ENCODE measurements around the gene RPTOR.

RPTOR gene

GRCh38 chr17:80939151-80940145 is 394.8 kb downstream of the RPTOR start:
- H3K9ac ChIP-seq (ENCODE audit: low read depth, low read length), result no peak overlapping the region
- H3K27me3 ChIP-seq (ENCODE audit: control insufficient read depth, insufficient read depth, low read length), result no peaks in the 10 kb centered on the region
- no peaks in the 10 kb centered on the region for H3K36me3 ChIP-seq (ENCODE audit: control insufficient read depth, insufficient read depth, low read length)
- H3K4me1 ChIP-seq (ENCODE audit: control insufficient read depth, insufficient read depth, low read length), result no peaks in the 10 kb centered on the region
- H3K9me3 ChIP-seq (ENCODE audit: control insufficient read depth, insufficient read depth, low read length), result no peaks in the 10 kb centered on the region
- H3K4me3 ChIP-seq (ENCODE audit: low read depth, low read length), result no peak overlapping the region

- H3K36me3 ChIP-seq (ENCODE audit: control insufficient read depth, insufficient read depth, low read length), result no peaks in the 10 kb centered on the region
- H3K4me3 ChIP-seq (ENCODE audit: low read depth, low read length), result no peak overlapping the region
- no peaks in the 10 kb centered on the region for H3K27me3 ChIP-seq (ENCODE audit: control insufficient read depth, insufficient read depth, low read length)
- H3K9ac ChIP-seq (ENCODE audit: low read depth, low read length), result no peak overlapping the region
- no peaks in the 10 kb centered on the region for H3K4me1 ChIP-seq (ENCODE audit: control insufficient read depth, insufficient read depth, low read length)
- H3K9me3 ChIP-seq (ENCODE audit: control insufficient read depth, insufficient read depth, low read length), result no peaks in the 10 kb centered on the region
These were observed 395.8 kb downstream of the RPTOR start for GRCh38 chr17:80940171-80941123.

GRCh38 chr17:80941171-80941570 is 396.5 kb downstream of the RPTOR start:
- H3K4me1 ChIP-seq (ENCODE audit: control insufficient read depth, insufficient read depth, low read length), result no peaks in the 10 kb centered on the region
- no peaks in the 10 kb centered on the region for H3K36me3 ChIP-seq (ENCODE audit: control insufficient read depth, insufficient read depth, low read length)
- H3K27me3 ChIP-seq (ENCODE audit: control insufficient read depth, insufficient read depth, low read length), result no peaks in the 10 kb centered on the region
- no peak overlapping the region for H3K9ac ChIP-seq (ENCODE audit: low read depth, low read length)
- H3K9me3 ChIP-seq (ENCODE audit: control insufficient read depth, insufficient read depth, low read length), result no peaks in the 10 kb centered on the region
- no peak overlapping the region for H3K4me3 ChIP-seq (ENCODE audit: low read depth, low read length)

GRCh38 chr17:80941743-80942422 is 397.2 kb downstream of the RPTOR start:
- Histone ChIP-seq H3K4me3 (ENCODE audit: low read depth, low read length) (no peak overlapping the region), H3K9me3 (ENCODE audit: control insufficient read depth, insufficient read depth, low read length) (no peaks in the 10 kb centered on the region), H3K9ac (ENCODE audit: low read depth, low read length) (no peak overlapping the region), H3K27me3 (ENCODE audit: control insufficient read depth, insufficient read depth, low read length) (no peaks in the 10 kb centered on the region), H3K36me3 (ENCODE audit: control insufficient read depth, insufficient read depth, low read length) (no peaks in the 10 kb centered on the region), H3K4me1 (ENCODE audit: control insufficient read depth, insufficient read depth, low read length) (no peaks in the 10 kb centered on the region)

- Histone ChIP-seq H3K27me3 (ENCODE audit: control insufficient read depth, insufficient read depth, low read length) (no peaks in the 10 kb centered on the region), H3K4me3 (ENCODE audit: low read depth, low read length) (no peak overlapping the region), H3K9ac (ENCODE audit: low read depth, low read length) (no peak overlapping the region), H3K9me3 (ENCODE audit: control insufficient read depth, insufficient read depth, low read length) (no peaks in the 10 kb centered on the region), H3K4me1 (ENCODE audit: control insufficient read depth, insufficient read depth, low read length) (no peaks in the 10 kb centered on the region), H3K36me3 (ENCODE audit: control insufficient read depth, insufficient read depth, low read length) (no peaks in the 10 kb centered on the region)
These were observed 398.0 kb downstream of the RPTOR start for GRCh38 chr17:80942423-80943345.

GRCh38 chr17:80943346-80944145 is 398.9 kb downstream of the RPTOR start:
- H3K36me3 ChIP-seq (ENCODE audit: control insufficient read depth, insufficient read depth, low read length), result peaks cover 6% of the 10 kb centered on the region
- no peaks in the 10 kb centered on the region for H3K27me3 ChIP-seq (ENCODE audit: control insufficient read depth, insufficient read depth, low read length)
- H3K9ac ChIP-seq (ENCODE audit: low read depth, low read length), result no peak overlapping the region
- no peaks in the 10 kb centered on the region for H3K9me3 ChIP-seq (ENCODE audit: control insufficient read depth, insufficient read depth, low read length)
- H3K4me1 ChIP-seq (ENCODE audit: control insufficient read depth, insufficient read depth, low read length), result no peaks in the 10 kb centered on the region
- no peak overlapping the region for H3K4me3 ChIP-seq (ENCODE audit: low read depth, low read length)

- Histone ChIP-seq H3K27me3 (ENCODE audit: control insufficient read depth, insufficient read depth, low read length) (no peaks in the 10 kb centered on the region), H3K9ac (ENCODE audit: low read depth, low read length) (no peak overlapping the region), H3K36me3 (ENCODE audit: control insufficient read depth, insufficient read depth, low read length) (peaks cover 6% of the 10 kb centered on the region), H3K4me3 (ENCODE audit: low read depth, low read length) (no peak overlapping the region), H3K4me1 (ENCODE audit: control insufficient read depth, insufficient read depth, low read length) (no peaks in the 10 kb centered on the region), H3K9me3 (ENCODE audit: control insufficient read depth, insufficient read depth, low read length) (no peaks in the 10 kb centered on the region)
These were observed 399.7 kb downstream of the RPTOR start for GRCh38 chr17:80944326-80944725.

- no peak overlapping the region for H3K4me3 ChIP-seq (ENCODE audit: low read depth, low read length)
- no peak overlapping the region for H3K9ac ChIP-seq (ENCODE audit: low read depth, low read length)
- H3K27me3 ChIP-seq (ENCODE audit: control insufficient read depth, insufficient read depth, low read length), result no peaks in the 10 kb centered on the region
- no peaks in the 10 kb centered on the region for H3K9me3 ChIP-seq (ENCODE audit: control insufficient read depth, insufficient read depth, low read length)
- peaks cover 9% of the 10 kb centered on the region for H3K36me3 ChIP-seq (ENCODE audit: control insufficient read depth, insufficient read depth, low read length)
- H3K4me1 ChIP-seq (ENCODE audit: control insufficient read depth, insufficient read depth, low read length), result no peaks in the 10 kb centered on the region
These were observed 401.1 kb downstream of the RPTOR start for GRCh38 chr17:80945736-80946135.

- Histone ChIP-seq H3K9me3 (ENCODE audit: control insufficient read depth, insufficient read depth, low read length) (no peaks in the 10 kb centered on the region), H3K4me3 (ENCODE audit: low read depth, low read length) (no peak overlapping the region), H3K4me1 (ENCODE audit: control insufficient read depth, insufficient read depth, low read length) (no peaks in the 10 kb centered on the region), H3K27me3 (ENCODE audit: control insufficient read depth, insufficient read depth, low read length) (no peaks in the 10 kb centered on the region), H3K36me3 (ENCODE audit: control insufficient read depth, insufficient read depth, low read length) (peaks cover 9% of the 10 kb centered on the region), H3K9ac (ENCODE audit: low read depth, low read length) (no peak overlapping the region)
These were observed 401.8 kb downstream of the RPTOR start for GRCh38 chr17:80946449-80946848.

GRCh38 chr17:80947200-80947940 is 402.7 kb downstream of the RPTOR start:
- H3K9ac ChIP-seq (ENCODE audit: low read depth, low read length), result no peak overlapping the region
- no peak overlapping the region for H3K4me3 ChIP-seq (ENCODE audit: low read depth, low read length)
- no peaks in the 10 kb centered on the region for H3K4me1 ChIP-seq (ENCODE audit: control insufficient read depth, insufficient read depth, low read length)
- no peaks in the 10 kb centered on the region for H3K27me3 ChIP-seq (ENCODE audit: control insufficient read depth, insufficient read depth, low read length)
- peaks cover 14% of the 10 kb centered on the region for H3K36me3 ChIP-seq (ENCODE audit: control insufficient read depth, insufficient read depth, low read length)
- H3K9me3 ChIP-seq (ENCODE audit: control insufficient read depth, insufficient read depth, low read length), result no peaks in the 10 kb centered on the region

Measured in iPS-15b (cell line).